HEK293 (cell line): ENCODE results near the gene C17orf67.

Source experiments
- CTCF ChIA-PET: fragments of 350-600 bp; formaldehyde crosslinking; extraction: SDS; loops from one replicate; lab custom pipeline; 2021; ENCODE audit warnings: antibody characterized with exemption; lab: Yijun Ruan, JAX
- POLR2A ChIA-PET: fragments of 300-600 bp; formaldehyde crosslinking; extraction: SDS; loops from one replicate; lab custom pipeline; 2020; ENCODE audit warnings: antibody characterized with exemption, inconsistent platforms; lab: Yijun Ruan, JAX
- H3K27ac ChIP-seq: fragments of 200-500 bp; sonication (Bioruptor generic); 2 replicates; pipeline ENCODE4 v1.5.1; 2014; ENCODE audit warnings: low read depth, low read length, control low read depth, inconsistent platforms; ENCODE audit errors: extremely low read depth
- H3K36me3 ChIP-seq, 2 experiments: fragments of 200-500 bp in 1 of 2; sonication (Bioruptor generic) in 1 of 2; 1 replicate in 1 of 2; 2 replicates in 1 of 2; pipeline ENCODE4 v1.5.1; 2014 to 2017; ENCODE audit warnings: inconsistent platforms in 2 of 2, low read length in 2 of 2; ENCODE audit not compliant: control insufficient read depth in 2 of 2, insufficient read depth in 1 of 2
- H3K4me1 ChIP-seq: fragments of 200-500 bp; sonication (Bioruptor generic); 2 replicates; pipeline ENCODE4 v1.5.1; 2014; ENCODE audit warnings: mild to moderate bottlenecking, low read length, inconsistent platforms; ENCODE audit not compliant: control insufficient read depth, insufficient read depth
- H3K4me3 ChIP-seq: 2 replicates; pipeline ENCODE4 v1.5.1; 2011; ENCODE audit warnings: low read depth, mild to moderate bottlenecking, control low read depth, low read length, moderate library complexity
- H3K9me3 ChIP-seq: fragments of 200-500 bp; sonication (Bioruptor generic); 2 replicates; pipeline ENCODE4 v1.5.1; 2014; ENCODE audit warnings: low read depth, low read length, inconsistent platforms; ENCODE audit not compliant: control insufficient read depth, insufficient read depth
- GLIS1 ChIP-seq: fragments of 450-650 bp; formaldehyde crosslinking; IDR thresholded peaks from 2 replicates; pipeline ENCODE4 v1.5.1; 2016; ENCODE audit warnings: missing biosample characterization, missing genetic modification characterization
- HIC1 ChIP-seq: fragments of 450-650 bp; formaldehyde crosslinking; IDR thresholded peaks from 2 replicates; pipeline ENCODE4 v1.5.1; 2016; ENCODE audit warnings: missing biosample characterization, missing genetic modification characterization
- KLF1 ChIP-seq: fragments of 450-650 bp; formaldehyde crosslinking; IDR thresholded peaks from 2 replicates; pipeline ENCODE4 v1.5.1; 2016; ENCODE audit warnings: missing biosample characterization, missing genetic modification characterization
- KLF9 ChIP-seq: fragments of 450-650 bp; formaldehyde crosslinking; IDR thresholded peaks from 2 replicates; pipeline ENCODE4 v1.5.1; 2016; ENCODE audit warnings: missing biosample characterization, missing genetic modification characterization, low read depth
- PRDM1 ChIP-seq: fragments of 450-650 bp; formaldehyde crosslinking; IDR thresholded peaks from 2 replicates; pipeline ENCODE4; 2016; ENCODE audit warnings: missing biosample characterization, missing genetic modification characterization
- PRDM10 ChIP-seq: fragments of 450-650 bp; formaldehyde crosslinking; IDR thresholded peaks from 2 replicates; pipeline ENCODE4 v1.5.1; 2016; ENCODE audit warnings: missing biosample characterization, missing genetic modification characterization
- SCRT2 ChIP-seq: fragments of 450-650 bp; formaldehyde crosslinking; IDR thresholded peaks from 2 replicates; pipeline ENCODE4 v1.5.1; 2016; ENCODE audit warnings: missing biosample characterization, missing genetic modification characterization
- SP3 ChIP-seq: fragments of 450-650 bp; formaldehyde crosslinking; IDR thresholded peaks from 2 replicates; pipeline ENCODE4 v1.5.1; 2016; ENCODE audit warnings: missing biosample characterization, missing genetic modification characterization
- TRIM28 ChIP-seq: IDR thresholded peaks from 2 replicates; pipeline ENCODE4 v1.6.1; 2011; ENCODE audit warnings: low read length, control low read depth, borderline replicate concordance
- ZBTB17 ChIP-seq: fragments of 450-650 bp; formaldehyde crosslinking; IDR thresholded peaks from 2 replicates; pipeline ENCODE4 v1.5.1; 2016; ENCODE audit warnings: missing biosample characterization, missing genetic modification characterization
- ZBTB48 ChIP-seq: fragments of 450-650 bp; formaldehyde crosslinking; IDR thresholded peaks from 2 replicates; pipeline ENCODE4 v1.5.1; 2016; ENCODE audit warnings: missing biosample characterization, missing genetic modification characterization
- ZFP3 ChIP-seq: fragments of 450-650 bp; formaldehyde crosslinking; IDR thresholded peaks from 2 replicates; pipeline ENCODE4 v1.5.1; 2016; ENCODE audit warnings: low read depth, missing biosample characterization, missing genetic modification characterization
- ZNF488 ChIP-seq: fragments of 450-650 bp; formaldehyde crosslinking; IDR thresholded peaks from 2 replicates; pipeline ENCODE4 v1.5.1; 2016; ENCODE audit warnings: missing biosample characterization, missing genetic modification characterization
- ZNF529 ChIP-seq: fragments of 450-650 bp; formaldehyde crosslinking; IDR thresholded peaks from 2 replicates; pipeline ENCODE4 v1.5.1; 2017; ENCODE audit warnings: missing genetic modification characterization, missing biosample characterization; ENCODE audit not compliant: insufficient replicate concordance
- ZNF558 ChIP-seq: fragments of 450-650 bp; formaldehyde crosslinking; IDR thresholded peaks from 2 replicates; pipeline ENCODE4 v1.5.1; 2016; ENCODE audit warnings: missing biosample characterization, missing genetic modification characterization
- ZNF580 ChIP-seq: fragments of 450-650 bp; formaldehyde crosslinking; IDR thresholded peaks from 2 replicates; pipeline ENCODE4 v1.5.1; 2016; ENCODE audit warnings: missing biosample characterization, missing genetic modification characterization
- ZNF585B ChIP-seq: fragments of 450-650 bp; formaldehyde crosslinking; IDR thresholded peaks from 2 replicates; pipeline ENCODE4 v1.5.1; 2016; ENCODE audit warnings: missing biosample characterization, missing genetic modification characterization
- ZNF600 ChIP-seq: fragments of 450-650 bp; formaldehyde crosslinking; IDR thresholded peaks from 2 replicates; pipeline ENCODE4 v1.5.1; 2016; ENCODE audit warnings: missing biosample characterization, missing genetic modification characterization
- ZNF76 ChIP-seq: fragments of 450-650 bp; formaldehyde crosslinking; IDR thresholded peaks from 2 replicates; pipeline ENCODE4; 2016; ENCODE audit warnings: low read depth, missing biosample characterization, missing genetic modification characterization, borderline replicate concordance
- ZNF843 ChIP-seq: fragments of 450-650 bp; formaldehyde crosslinking; IDR thresholded peaks from 2 replicates; pipeline ENCODE4 v1.5.1; 2016; ENCODE audit warnings: missing biosample characterization, missing genetic modification characterization

The C17orf67 gene

GRCh38 chr17:56801459-56802178, 32.1 kb downstream of the C17orf67 start (continued):
- TF ChIP-seq ZNF488 (tag by site-specific recombination) (no peak), ZNF585B (tag by site-specific recombination) (no peak), ZBTB17 (tag by site-specific recombination) (no peak), ZNF558 (tag by site-specific recombination) (no peak), HIC1 (tag by site-specific recombination) (no peak), ZFP3 (tag by site-specific recombination) (no peak)
- TF ChIP-seq, all 188 proteins: peak for 0

GRCh38 chr17:56798916-56799315, 34.8 kb downstream of the C17orf67 start:
- CTCF ChIA-PET: interaction anchor here (1.1 to 3.1 kb wide), 3 partner anchors 17 to 20 kb away, joined by 3 to 20 read pairs (median 7); no protein-coding TSS in a partner anchor
- no peaks in the 10 kb centered on the region for H3K9me3 ChIP-seq
- POLR2A ChIA-PET: no interaction called here
- no peaks in the 10 kb centered on the region for H3K36me3 ChIP-seq
- H3K4me1 ChIP-seq: peaks cover 9% of the 10 kb centered on the region; the same call in 1 of the 2 replicates
- TF ChIP-seq SP3 (tag by site-specific recombination) (peak; percentile 22; the same call in 1 of the 2 replicates), TRIM28 (0 out of 2 replicates have a peak, but pooled peaks have one; percentile 34), KLF1 (tag by site-specific recombination) (peak; percentile 61), ZBTB48 (peak; percentile 88), SCRT2 (tag by site-specific recombination) (no peak), ZNF843 (tag by site-specific recombination) (no peak), PRDM10 (tag by site-specific recombination) (peak; percentile 75), ZNF76 (tag by site-specific recombination) (peak; percentile 63; the same call in 1 of the 2 replicates), ZNF580 (tag by site-specific recombination) (0 out of 2 replicates have a peak, but pooled peaks have one; percentile 47), GLIS1 (tag by site-specific recombination) (peak; percentile 26), ZNF529 (tag by site-specific recombination) (no peak), PRDM1 (tag by site-specific recombination) (0 out of 2 replicates have a peak, but pooled peaks have one; percentile 66), KLF9 (tag by site-specific recombination) (peak; percentile 77), ZNF600 (tag by site-specific recombination) (0 out of 2 replicates have a peak, but pooled peaks have one; percentile 23)
- no peak overlapping the region for H3K27ac ChIP-seq
- H3K4me3 ChIP-seq: no peak overlapping the region
